ENCODE data around the gene DPP6. TPM values are rescaled to one million over a fixed set of nuclear protein-coding genes. Genes with fewer than 3 reads are reported as not detected.
"Not testable (repeated sequence)": the region's sequence is repeated elsewhere in the genome, so short reads cannot be mapped to it uniquely, and the experiment has no call there.

DPP6 gene
- total RNA-seq, 1 experiment from 2014 or later = not detected

GRCh38 chr7:154052530-154053252 lies 493 bp downstream of the DPP6 start:
- H3K27me3 Mint-ChIP-seq (ENCODE audit: low read depth); H3K4me3 Mint-ChIP-seq; ATAC-seq; POLR2A ChIA-PET; H3K27ac Mint-ChIP-seq; H3K36me3 Mint-ChIP-seq; H3K4me1 Mint-ChIP-seq; CTCF ChIA-PET; DNase-seq (ENCODE audit: low spot score): not testable (repeated sequence)
- peaks cover 16% of the 10 kb centered on the region for H3K9me3 Mint-ChIP-seq

DNA sequence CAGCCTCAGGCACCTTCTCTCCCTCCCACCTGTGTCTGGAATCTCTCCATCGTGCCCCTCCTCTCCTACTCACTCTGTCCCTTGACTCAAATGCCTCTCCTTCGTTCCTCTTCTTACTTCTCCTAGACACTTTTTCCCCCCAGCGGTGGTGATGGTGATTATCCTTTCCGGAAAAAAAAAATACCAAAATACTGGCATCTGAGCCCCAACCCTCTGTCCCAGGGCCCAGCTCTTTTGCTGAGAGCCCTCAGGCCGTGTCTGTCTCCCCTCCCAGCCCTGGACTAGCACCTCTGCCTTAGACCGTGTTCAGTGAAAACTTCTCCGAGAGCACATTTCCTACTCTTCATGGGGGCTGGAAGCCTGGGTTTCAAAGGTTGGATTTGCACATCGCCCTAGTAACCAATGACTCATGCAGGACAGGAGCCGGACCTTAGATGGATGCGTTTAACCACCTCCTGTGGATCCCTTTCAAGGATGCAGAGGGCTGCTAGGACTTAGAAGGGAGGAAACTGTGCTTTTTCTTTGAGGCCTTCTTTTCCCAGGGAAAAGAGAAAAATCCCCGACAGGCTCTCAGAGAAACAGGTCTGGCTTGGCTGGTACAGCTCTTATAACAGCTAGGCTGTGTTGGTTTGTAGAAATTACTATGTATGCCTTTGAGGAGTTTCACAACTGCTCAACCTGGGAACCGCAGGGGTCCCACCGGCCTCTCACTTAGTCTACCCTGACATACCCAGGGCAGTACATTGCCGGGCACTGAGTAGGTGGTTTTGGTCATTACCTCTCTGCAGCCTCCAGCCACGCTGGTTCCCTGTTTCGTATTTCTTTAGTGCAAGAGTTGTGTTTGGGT lies 1.5 kb downstream of the DPP6 start:
- POLR2A ChIA-PET; H3K4me1 Mint-ChIP-seq; H3K27ac Mint-ChIP-seq; DNase-seq (ENCODE audit: low spot score); H3K36me3 Mint-ChIP-seq; H3K4me3 Mint-ChIP-seq; CTCF ChIA-PET; H3K27me3 Mint-ChIP-seq (ENCODE audit: low read depth); ATAC-seq: not testable (repeated sequence)
- H3K9me3 Mint-ChIP-seq = peaks cover 16% of the 10 kb centered on the region

DNA sequence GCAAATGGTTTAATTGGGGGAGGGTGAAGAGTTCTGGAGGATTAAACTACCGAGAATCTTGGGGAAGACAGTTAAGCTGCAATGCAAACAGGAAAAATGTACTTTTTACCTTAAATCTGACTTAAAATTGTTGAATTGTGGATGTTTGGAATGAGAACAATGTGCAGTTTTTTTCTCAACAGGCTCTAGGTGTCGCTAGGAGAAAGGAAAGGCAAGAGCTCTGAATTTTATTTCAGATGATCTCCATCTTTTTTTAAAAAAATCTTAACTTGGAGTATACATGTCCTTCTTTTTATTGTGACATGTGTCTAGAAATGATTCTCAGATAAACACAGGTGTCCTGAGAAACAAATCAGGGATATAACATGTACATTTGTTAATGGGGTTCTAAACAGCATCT lies 2.5 kb downstream of the DPP6 start:
- H3K27me3 Mint-ChIP-seq (ENCODE audit: low read depth); H3K36me3 Mint-ChIP-seq; POLR2A ChIA-PET; CTCF ChIA-PET; DNase-seq (ENCODE audit: low spot score); ATAC-seq; H3K27ac Mint-ChIP-seq; H3K4me1 Mint-ChIP-seq; H3K4me3 Mint-ChIP-seq: not testable (repeated sequence)
- H3K9me3 Mint-ChIP-seq = peaks cover 16% of the 10 kb centered on the region

DNA sequence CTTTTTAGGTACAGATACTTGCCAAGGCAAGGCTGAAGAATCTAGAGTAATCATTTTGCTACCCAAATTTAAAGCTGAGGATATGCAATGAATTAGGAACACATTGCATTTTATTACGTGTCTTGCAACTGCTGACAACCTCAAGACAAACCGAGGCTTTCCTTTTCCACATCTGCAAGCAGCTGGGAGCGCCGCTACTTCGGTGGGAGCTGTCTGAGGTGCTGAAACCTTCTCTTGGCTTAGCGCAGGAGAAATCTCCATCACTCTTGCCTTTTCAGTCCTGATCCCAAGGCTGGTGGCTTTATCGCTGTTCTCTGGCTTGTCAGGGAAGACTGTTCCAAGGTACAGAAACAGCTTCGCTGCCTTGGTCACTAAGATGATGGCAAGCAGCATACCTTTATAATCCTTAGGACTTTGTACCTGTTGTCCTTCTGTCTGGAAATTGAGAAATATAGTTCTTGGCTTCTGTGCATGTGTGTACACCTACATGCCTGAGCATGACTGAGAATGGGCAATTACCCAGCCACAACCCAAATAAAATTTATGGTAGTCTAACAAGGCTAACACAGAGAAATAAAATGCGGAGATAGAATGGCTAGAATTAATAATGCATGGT lies 3.4 kb downstream of the DPP6 start:
- peaks cover 16% of the 10 kb centered on the region for H3K9me3 Mint-ChIP-seq
- H3K4me1 Mint-ChIP-seq; POLR2A ChIA-PET; H3K36me3 Mint-ChIP-seq; H3K4me3 Mint-ChIP-seq; CTCF ChIA-PET; ATAC-seq; H3K27ac Mint-ChIP-seq; DNase-seq (ENCODE audit: low spot score); H3K27me3 Mint-ChIP-seq (ENCODE audit: low read depth): not testable (repeated sequence)

DNA sequence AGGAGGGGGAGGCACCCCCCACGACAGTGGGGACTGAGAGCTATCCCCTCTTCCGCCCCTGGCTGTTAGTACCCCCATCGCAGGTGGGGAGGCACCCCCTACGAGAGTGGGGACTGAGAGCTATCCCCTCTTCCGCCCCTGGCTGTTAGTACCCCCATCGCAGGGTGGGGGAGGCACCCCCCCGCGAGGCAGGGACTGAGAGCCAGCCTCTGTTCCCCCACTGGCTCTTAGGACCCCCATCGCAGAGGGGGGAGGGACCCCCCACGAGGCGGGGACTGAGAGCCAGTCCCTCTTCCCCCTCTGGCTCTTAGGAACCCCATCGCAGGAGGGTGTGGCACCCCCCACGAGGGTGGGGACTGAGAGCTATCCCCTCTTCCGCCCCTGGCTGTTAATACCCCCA lies 6.6 kb downstream of the DPP6 start:
- POLR2A ChIA-PET; DNase-seq (ENCODE audit: low spot score); CTCF ChIA-PET; ATAC-seq; H3K4me3 Mint-ChIP-seq; H3K27me3 Mint-ChIP-seq (ENCODE audit: low read depth); H3K4me1 Mint-ChIP-seq; H3K27ac Mint-ChIP-seq: not testable (repeated sequence)
- H3K9me3 Mint-ChIP-seq = peaks cover 19% of the 10 kb centered on the region
- peaks cover 13% of the 10 kb centered on the region for H3K36me3 Mint-ChIP-seq

GRCh38 chr7:154060551-154060950 lies 8.4 kb downstream of the DPP6 start:
- DNase-seq (ENCODE audit: low spot score); H3K27me3 Mint-ChIP-seq (ENCODE audit: low read depth); H3K4me1 Mint-ChIP-seq; POLR2A ChIA-PET; H3K4me3 Mint-ChIP-seq; ATAC-seq; CTCF ChIA-PET; H3K27ac Mint-ChIP-seq: not testable (repeated sequence)
- peaks cover 21% of the 10 kb centered on the region for H3K36me3 Mint-ChIP-seq
- peaks cover 27% of the 10 kb centered on the region for H3K9me3 Mint-ChIP-seq

DNA sequence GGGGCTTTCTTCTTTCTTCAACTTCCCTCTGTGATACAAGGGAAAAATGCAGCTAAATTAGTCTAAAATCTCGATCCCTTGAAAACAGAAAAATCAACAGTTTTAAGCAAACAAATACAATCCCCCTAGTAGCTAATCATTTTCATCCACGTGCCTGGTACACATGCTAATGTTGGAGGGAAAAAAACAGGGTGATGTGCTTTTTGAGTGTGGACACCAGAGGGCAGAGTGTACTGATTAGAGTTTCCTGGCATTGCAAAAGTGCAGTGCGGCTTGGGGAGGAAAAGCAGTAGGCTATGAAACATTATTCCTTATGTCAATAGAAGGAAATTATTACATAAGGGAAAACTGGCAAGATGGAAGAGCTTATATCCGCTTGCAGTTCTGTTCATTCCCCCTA lies 19.6 kb downstream of the DPP6 start:
- DNase-seq (ENCODE audit: low spot score); H3K27ac Mint-ChIP-seq; CTCF ChIA-PET; H3K27me3 Mint-ChIP-seq (ENCODE audit: low read depth); POLR2A ChIA-PET; H3K4me1 Mint-ChIP-seq; ATAC-seq; H3K4me3 Mint-ChIP-seq: not testable (repeated sequence)
- Mint-ChIP-seq H3K36me3 (peaks cover 25% of the 10 kb centered on the region), H3K9me3 (peaks cover 25% of the 10 kb centered on the region)

- peaks cover 21% of the 10 kb centered on the region for H3K36me3 Mint-ChIP-seq
- H3K27me3 Mint-ChIP-seq (ENCODE audit: low read depth); H3K27ac Mint-ChIP-seq; ATAC-seq; CTCF ChIA-PET; H3K4me1 Mint-ChIP-seq; DNase-seq (ENCODE audit: low spot score); H3K4me3 Mint-ChIP-seq; POLR2A ChIA-PET: not testable (repeated sequence)
- H3K9me3 Mint-ChIP-seq = peaks cover 21% of the 10 kb centered on the region
Observed at GRCh38 chr7:154072395-154073181, 20.4 kb downstream of the DPP6 start.

GRCh38 chr7:154078523-154078922 lies 26.3 kb downstream of the DPP6 start:
- peaks cover 22% of the 10 kb centered on the region for H3K36me3 Mint-ChIP-seq
- ATAC-seq; DNase-seq (ENCODE audit: low spot score); H3K27me3 Mint-ChIP-seq (ENCODE audit: low read depth); CTCF ChIA-PET; H3K4me1 Mint-ChIP-seq; POLR2A ChIA-PET; H3K4me3 Mint-ChIP-seq; H3K27ac Mint-ChIP-seq: not testable (repeated sequence)
- peaks cover 34% of the 10 kb centered on the region for H3K9me3 Mint-ChIP-seq

DNA sequence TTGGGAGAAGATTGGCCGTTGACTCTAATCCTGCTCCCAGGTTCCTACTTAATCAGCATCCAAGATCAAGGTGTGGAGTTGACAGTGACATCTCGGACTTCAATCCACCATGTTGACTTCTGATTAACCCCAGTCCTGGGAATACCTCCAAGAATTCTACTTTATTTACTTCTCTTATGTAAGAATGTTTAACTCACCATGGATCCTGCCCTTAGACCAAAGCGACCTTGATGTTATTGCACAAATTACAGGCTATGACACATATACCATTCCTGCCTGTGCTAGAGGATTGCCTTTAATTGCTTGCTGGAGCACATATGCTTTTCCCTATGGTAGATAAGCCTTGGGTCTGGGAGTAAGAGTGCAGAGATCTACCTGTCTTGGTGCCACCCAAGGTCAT lies 28.1 kb downstream of the DPP6 start:
- POLR2A ChIA-PET = not testable (repeated sequence)
- peaks cover 19% of the 10 kb centered on the region for H3K36me3 Mint-ChIP-seq

GRCh38 chr7:154087037-154087725 lies 35.0 kb downstream of the DPP6 start:
- H3K27me3 Mint-ChIP-seq (ENCODE audit: low read depth); ATAC-seq; POLR2A ChIA-PET; H3K27ac Mint-ChIP-seq; CTCF ChIA-PET; H3K4me3 Mint-ChIP-seq; H3K4me1 Mint-ChIP-seq; DNase-seq (ENCODE audit: low spot score): not testable (repeated sequence)
- H3K9me3 Mint-ChIP-seq = peaks cover 14% of the 10 kb centered on the region
- peaks cover 23% of the 10 kb centered on the region for H3K36me3 Mint-ChIP-seq

More for the DNA sequence above, 28.1 kb downstream of the DPP6 start:
- ATAC-seq; CTCF ChIA-PET; H3K27me3 Mint-ChIP-seq (ENCODE audit: low read depth); H3K4me3 Mint-ChIP-seq; H3K27ac Mint-ChIP-seq; DNase-seq (ENCODE audit: low spot score); H3K4me1 Mint-ChIP-seq: not testable (repeated sequence)
- peaks cover 29% of the 10 kb centered on the region for H3K9me3 Mint-ChIP-seq
